Measurements from ENCODE around the gene DNMT3L.
"Not testable (repeated sequence)": the region's sequence is repeated elsewhere in the genome, so short reads cannot be mapped to it uniquely, and the experiment has no call there.

Gene DNMT3L

DNA sequence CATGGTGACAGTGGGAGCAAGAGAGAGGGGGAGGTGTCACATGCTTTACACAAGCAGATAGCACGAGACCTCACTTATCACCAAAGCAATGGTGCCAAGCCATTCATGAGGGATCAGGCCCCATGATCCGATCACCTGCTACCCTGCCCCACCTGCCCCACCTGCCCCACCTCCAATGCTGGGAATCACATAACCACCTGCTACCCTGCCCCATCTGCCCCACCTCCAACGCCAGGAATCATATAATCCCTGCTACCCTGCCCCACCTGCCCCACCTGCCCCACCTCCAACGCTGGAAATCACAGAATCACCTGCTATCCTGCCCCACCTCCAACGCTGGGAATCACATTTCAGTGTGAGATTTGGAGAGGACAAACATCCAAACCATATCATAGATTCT lies 13.3 kb upstream of the DNMT3L start:
- peak; percentile 56 for DNase-seq

DNA sequence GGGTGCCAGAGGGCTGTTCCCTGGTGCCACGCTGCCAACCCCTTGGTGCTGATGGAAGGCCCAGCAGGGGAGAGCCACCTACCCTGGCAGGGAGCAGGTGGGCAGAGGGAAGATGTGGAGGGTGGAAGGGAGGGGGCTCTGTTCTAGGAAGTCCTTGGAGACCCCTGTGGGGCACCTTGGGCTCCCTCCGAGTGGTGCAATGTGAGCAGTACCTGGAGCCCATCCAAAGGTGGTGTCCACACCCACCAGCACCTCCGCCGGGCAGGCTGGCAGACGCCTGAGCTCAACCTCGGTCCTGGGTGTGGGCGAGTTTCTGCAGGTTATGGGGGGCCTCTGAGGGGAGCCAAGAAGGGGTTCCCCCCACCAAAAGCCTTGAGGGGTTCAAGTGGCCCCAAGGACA lies 11.3 kb upstream of the DNMT3L start:
- no peak for DNase-seq

DNA sequence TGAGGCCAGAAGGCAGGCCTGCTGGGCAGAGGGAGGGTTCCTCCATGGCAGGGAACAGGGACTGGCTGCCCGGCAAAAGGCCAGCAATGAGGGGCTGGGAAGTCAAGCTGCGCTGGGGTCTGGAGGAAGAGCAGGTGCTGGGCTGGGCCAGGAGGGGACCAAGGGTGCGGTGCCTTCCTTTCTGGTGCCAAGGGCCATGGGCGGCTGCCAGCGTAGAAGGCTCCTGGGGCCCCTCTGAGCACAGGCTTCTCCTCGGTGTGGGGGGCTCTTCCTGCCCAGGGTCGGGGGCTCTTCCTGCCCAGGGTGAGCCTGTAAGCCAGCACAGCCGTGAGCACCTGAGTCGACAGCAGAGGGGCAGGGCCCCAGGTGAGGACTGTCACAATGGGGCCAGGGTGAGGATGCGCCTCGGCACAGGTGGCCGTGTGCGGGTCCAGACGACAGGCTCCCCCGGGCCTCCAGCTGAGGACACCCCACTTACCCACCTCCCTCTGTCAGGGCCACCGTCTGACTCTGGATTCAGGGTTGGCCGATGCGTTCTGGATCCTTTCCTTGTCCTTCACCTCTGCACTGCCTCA lies 10.7 kb upstream of the DNMT3L start:
- DNase-seq, result no peak

DNA sequence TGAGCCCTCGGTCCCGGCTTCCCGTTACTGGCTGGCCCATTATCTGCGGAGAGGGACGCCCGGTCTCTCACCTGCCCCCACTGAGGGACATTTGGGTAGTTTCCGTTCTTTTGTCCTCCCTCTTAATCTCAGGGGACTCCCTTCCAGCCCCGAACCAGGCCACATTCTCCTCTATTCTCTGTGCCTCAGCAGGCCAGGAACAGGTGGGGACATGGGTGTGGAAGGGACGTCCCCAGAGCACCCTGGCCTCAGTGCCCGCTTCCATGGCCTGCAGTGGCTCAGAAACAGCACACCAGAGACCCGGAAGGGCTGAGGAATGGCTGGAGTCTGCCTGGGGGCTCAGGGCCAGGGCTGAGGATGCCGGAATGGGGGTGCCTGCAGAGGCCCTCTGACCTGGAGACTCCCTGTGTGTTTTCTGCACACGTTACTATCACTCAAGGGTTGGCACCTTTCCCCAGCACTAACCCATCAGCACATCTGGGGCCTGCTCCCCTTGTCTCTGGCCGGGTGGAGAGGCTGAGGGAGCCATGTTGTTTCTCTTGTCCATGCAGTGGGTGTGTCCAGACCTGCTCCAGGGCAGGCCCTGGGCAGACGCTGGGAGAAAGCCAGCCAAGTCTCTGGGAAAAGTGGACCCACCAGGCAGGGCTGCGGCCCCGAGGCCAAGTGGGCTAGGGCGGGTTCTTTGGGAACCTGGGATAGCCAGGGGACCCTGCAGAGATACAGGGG lies 10.0 kb upstream of the DNMT3L start:
- no peak for DNase-seq

DNA sequence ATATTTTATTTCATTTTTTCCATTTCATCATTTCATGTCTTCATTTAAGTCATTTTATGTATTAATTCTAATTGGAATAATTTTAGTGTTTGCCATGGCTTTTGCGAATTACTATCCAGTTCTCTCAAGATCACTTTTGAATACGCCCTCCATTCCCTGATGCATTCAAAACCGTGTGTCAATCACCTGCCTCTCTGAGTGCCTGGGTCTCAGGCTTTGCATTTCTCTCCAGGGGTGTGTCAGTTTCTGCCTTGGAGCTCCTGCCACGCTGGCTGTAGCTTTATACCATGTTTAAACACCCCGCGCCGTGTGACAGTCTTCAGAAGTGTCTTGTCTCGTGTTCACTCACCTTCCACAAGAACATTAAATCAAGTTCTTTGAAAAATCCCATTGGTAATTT lies 7.4 kb upstream of the DNMT3L start:
- DNase-seq, result no peak

- no peak for DNase-seq
Measured at GRCh38 chr21:44267655-44268142, 6.0 kb upstream of the DNMT3L start.

- no peak for DNase-seq
Measured at GRCh38 chr21:44265734-44266270, 4.1 kb upstream of the DNMT3L start.

GRCh38 chr21:44263768-44264167 lies 2.1 kb upstream of the DNMT3L start:
- DNase-seq, result peak; percentile 10

GRCh38 chr21:44263221-44263760 lies 1.6 kb upstream of the DNMT3L start:
- no peak for DNase-seq

DNA sequence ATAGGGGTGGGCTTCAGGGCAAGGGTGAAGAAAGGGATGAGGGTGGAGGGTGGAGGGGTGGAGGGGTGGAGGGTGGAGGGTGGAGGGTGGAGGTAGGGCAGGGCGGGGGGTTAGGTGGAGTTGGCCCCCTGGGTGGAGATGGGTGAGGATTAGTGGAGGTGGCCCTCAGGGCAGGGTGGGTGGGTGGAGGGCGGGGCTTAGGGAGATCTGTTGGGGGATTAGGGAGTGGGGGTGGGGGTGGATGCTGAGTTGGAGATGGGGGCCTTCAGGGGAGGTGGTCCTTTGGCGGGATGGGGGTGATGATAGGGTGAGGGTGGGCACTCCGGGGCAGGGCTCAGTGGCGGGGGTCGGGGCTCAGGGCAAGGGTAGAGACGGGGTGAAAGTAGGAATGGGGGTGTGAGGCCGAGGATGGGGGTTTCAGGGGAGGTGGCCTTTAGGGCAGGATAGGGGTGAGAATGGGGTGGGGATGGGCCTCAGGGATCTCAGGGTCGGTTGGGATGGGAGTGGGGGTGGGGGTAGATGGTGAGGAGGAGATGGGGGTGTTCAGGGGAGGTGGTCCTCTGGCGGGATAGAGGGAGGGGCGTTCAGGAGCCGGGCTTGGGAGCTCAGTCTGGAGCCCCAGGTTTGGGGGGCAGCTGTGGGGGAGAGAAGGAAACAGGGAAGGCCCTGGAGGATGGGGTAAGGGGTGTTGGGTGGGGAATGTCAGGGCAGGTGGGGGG lies 800 bp upstream of the DNMT3L start:
- DNase-seq, result no peak

DNA sequence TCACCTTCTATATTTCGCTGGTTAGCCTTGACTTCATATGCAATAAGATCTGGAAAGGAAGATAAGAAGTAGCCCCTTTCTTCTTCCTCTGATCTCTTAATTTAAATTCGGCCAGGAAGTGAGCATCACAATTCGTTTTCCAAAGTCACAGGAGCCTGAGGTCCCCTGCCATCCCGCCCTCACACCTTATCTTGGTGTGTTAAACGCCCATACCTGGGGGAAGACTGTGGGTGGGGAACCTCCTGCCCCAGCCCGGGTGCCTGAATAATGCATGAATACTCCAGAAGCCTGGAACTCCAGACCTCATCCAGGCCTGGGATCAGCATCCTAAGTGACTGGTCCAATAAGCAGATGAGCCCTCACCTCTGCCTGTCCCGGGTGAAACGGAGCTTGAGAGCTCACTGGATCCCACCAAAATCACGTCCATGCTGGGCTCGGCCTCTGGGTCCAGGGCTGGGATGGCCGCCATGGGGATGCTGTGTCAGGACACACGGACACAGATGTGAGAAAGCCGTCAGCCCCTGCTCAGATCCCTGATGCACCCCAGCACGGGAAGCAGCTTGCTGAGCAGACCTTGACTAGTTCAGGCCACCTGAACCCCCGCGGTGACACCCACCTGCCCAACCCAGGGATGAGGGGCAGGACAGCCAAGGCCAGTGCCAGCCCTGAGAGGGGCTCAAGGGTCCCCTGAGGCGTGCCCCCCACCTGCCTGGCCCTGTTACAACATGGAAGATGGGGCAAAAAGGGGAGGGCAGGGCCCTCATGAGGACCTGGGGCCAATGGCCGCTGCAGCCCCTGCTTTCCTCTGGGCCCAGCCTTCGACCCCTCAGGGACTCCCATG lies 686 bp downstream of the DNMT3L start:
- no peak for DNase-seq

GRCh38 chr21:44260066-44260465 lies 1.6 kb downstream of the DNMT3L start:
- no peak for DNase-seq

DNA sequence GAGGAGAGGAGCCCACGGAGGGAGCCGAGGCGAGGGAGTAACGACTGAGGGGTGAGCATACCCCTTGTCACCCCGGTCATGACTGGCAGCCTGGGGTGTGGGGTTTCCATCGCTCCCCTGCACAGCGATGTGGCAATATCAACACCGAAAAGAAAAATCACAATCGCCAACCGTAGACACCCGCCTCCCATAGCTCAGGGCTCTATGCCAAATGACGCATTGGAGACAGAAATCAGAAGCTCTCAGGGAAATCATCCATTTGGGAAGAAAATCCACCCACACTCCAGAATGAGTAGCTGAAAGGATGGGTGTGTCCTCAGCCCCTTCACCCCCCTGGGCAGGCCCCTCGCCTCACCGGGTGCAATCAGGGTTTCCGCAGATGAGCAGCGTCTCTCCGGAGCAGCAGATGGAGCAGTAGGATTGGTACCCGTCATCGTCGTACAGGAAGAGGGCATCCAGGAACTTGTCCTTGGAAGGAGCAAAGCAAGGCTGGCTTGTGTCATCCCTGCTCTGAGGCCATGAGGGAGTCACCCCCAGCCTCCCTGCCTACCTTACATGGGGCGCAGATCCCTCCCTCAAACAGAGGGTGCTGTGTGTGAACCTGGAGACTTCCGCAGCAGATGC lies 2.5 kb downstream of the DNMT3L start:
- DNase-seq, result peak; percentile 36

- DNase-seq, result no peak
Measured at GRCh38 chr21:44258056-44258725, 3.5 kb downstream of the DNMT3L start.

DNA sequence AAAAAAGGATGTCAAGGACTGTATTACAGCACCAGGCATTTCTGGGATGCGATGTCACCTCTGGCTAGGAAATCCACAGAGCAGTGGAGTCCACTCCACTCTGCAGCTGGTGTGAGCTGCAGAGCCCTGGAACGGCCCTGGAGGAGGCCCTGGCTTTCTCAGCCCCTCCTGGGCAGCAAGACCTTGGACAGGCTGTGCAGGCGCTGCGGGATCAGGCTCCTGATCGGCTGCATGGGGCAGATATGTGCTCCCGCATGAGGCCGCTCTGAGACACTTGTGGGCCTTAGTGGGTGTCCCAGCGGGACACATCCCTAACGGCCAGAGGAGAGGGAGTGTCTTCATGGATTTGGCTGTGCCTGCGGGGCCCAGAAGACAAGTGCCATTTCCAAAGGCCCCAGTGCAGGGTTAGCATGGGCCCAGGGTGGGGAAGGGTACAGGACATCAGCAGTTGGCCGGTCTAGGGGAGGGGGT lies 6.2 kb downstream of the DNMT3L start:
- DNase-seq, result no peak

DNA sequence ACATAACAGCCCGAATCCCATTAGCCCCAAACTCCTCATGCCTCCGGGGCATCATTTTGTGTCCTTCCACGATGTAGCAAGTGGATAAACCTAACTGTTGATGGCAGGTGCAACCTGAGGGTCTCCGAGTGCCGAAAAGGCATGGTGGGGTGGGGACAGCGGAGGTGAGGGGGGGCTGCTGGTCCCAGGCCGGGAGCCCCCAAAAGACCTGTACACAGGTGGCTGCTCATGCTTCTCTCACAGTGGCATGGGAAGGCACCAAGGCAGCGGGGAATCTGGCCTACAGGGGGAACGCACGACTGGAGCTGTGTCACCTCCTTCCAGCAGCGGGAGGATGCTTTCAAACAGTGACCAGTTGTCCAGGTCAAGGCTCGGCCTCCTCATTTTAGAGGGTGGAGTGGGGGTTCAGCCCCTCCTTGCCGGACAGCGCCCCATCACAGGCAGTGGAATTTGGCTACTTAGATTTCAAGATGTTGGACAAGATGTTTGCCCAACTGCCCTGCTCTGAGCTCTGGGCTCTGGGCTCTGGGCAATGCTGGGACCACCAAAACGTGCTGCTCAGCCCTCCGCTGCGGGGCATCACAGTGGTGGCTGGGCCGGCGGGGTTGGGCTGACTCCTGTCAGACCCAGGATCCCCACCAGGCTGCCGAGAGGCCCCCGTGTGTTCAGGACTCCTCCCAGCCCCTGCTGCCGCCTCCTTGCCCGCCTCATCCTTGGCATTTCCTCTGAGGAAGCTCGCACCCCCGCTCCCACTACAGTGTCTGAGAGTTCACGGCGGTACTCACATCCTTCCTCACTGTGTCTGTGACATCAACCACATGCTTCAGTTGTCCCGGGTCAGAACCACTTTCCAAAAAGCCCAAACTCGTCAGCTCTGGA lies 7.6 kb downstream of the DNMT3L start:
- DNase-seq, result no peak

GRCh38 chr21:44249204-44250037 lies 12.3 kb downstream of the DNMT3L start:
- not testable (repeated sequence) for DNase-seq

- not testable (repeated sequence) for DNase-seq
Measured at GRCh38 chr21:44247904-44248303, 13.8 kb downstream of the DNMT3L start.

- not testable (repeated sequence) for DNase-seq
Measured at GRCh38 chr21:44243980-44244379, 17.7 kb downstream of the DNMT3L start.

Data from NCI-H2171 (cell line).